HG02763 (cell line): Measurements from ENCODE around the gene CCDC107.

Experiments used
- ATAC-seq: cut with Tn5 transposase; IDR thresholded peaks from one replicate; pipeline ENCODE4 v1.9.1; 2021; ENCODE audit warnings: mild to moderate bottlenecking, moderate library complexity; ENCODE audit not compliant: unreplicated experiment

Gene CCDC107

GRCh38 chr9:35700031-35700430 lies 41.9 kb downstream of the CCDC107 start:
- no peak for ATAC-seq

- no peak for ATAC-seq
Observed at GRCh38 chr9:35700942-35701341, 42.9 kb downstream of the CCDC107 start.

GRCh38 chr9:35702696-35703095 lies 44.6 kb downstream of the CCDC107 start:
- ATAC-seq = no peak

- no peak for ATAC-seq
Observed at GRCh38 chr9:35703906-35704672, 46.0 kb downstream of the CCDC107 start.

DNA sequence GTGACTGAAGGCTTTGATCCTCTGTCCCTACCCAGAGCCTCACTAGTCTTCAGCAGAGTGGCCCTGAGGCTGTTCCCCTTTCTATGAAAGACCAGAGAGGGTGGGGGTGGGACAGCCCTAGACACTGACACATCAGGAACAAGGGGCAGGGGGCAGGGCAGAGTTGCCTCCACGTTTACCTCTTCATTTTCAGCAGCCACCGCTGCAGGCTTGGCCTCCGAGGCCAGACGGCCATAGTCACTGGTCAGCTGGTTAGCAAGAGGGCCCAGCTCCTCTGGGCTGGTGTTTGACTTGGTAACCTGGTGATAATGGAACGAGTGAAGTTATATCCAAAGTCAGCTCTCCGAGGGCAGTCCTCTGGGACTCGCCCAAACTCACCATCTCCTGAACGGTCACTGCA lies 47.3 kb downstream of the CCDC107 start:
- ATAC-seq = no peak

DNA sequence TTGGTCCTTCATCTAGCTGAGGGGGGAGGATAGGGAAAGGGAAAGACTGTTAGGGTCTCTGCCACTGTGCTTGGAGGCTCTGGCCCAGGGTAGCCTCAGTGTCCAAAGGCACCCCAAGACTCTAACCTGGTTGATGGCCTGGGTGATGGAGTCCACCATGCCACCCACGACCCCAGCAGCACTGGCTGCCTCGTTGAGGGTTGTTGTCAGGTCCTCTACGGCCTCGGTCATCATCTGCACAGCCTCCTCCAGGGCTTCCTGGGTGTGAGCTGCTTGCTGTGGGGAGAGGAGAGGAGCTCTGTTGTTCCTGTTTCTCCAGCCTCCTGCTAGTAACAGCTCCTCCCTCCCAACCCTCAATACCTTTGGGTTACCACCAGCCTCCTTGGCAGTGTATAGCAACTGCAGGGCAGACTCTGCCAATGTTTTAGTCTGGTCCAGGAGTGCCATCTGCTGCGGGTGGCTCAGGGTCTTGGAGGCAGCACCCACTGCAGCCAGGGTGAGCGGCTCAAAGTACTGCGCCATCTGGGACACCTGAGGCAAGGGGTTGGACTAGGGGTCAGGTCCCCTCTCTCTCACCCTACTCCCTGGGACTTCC lies 47.8 kb downstream of the CCDC107 start:
- ATAC-seq = no peak

- ATAC-seq = no peak
Observed at GRCh38 chr9:35706951-35707350, 48.9 kb downstream of the CCDC107 start.

DNA sequence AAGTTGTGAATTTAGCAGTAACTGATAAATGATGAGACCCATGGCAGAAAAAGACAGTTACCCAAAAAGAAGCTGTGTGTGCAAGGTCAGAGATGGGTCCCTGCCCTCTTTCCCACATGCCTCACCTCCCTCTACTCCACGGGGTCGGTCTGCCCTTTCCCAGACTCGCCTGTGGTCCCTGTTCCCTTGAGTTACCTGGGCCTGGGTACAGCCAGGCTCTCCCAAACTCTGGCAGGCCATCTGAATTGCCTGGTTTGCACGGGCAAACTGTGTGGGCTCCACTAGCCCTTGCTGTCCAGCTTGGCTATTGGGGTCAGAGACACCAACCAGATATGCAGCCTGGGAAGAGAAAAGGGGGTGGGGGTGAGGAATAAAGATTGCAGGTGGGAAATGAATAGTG lies 50.1 kb downstream of the CCDC107 start:
- ATAC-seq = no peak

DNA sequence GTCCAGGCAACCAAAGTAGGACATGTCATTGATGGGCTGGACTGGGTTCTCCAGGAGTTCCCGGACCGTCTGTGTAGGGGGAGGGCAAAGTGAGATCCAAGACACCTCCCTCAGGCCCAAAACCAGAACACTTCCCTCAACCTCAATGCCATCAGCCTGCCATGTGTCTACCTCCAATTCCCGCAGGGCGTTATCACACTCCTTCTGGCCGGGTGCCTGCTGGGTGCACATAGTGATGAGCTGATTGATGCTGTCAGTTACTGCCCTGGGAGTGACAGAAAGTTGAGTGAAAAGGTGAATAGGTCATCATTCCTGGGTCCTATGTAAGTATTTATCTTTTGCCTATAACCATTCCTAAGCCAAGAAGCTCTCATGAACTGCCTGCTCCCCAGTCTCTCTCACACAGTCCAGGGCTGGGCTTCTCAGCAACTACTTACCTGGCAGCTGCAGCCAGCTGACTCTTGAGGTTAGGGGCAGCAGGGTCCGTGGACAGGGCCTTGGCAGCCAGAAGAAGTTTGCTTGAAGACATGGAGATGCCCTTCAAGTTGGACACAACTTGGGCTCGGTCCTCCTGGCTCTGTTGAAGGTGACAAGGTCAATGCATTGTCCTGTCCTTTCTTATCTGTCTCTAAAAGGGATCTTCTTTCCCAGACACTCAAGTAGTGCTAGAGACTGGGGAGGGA lies 52.9 kb downstream of the CCDC107 start:
- no peak for ATAC-seq
